ENCODE measurements around the gene ARHGEF4.

ARHGEF4 gene

GRCh38 chr2:131093696-131094462, 257.2 kb downstream of the ARHGEF4 start:
- TF ChIP-seq POLR2A (IDR thresholded peaks at IDR 0.05; ENCODE audit: low read depth, low read length): no peak
- FAIRE-seq (no peak), DNase-seq (ENCODE audit: insufficient read length, low spot score) (no peak)

GRCh38 chr2:131094463-131095281, 258.0 kb downstream of the ARHGEF4 start:
- no peak for FAIRE-seq

More at GRCh38 chr2:131094463-131095281, 258.0 kb downstream of the ARHGEF4 start:
- no peak for DNase-seq (ENCODE audit: insufficient read length, low spot score)
- no peak for TF ChIP-seq POLR2A (IDR thresholded peaks at IDR 0.05; ENCODE audit: low read depth, low read length)

Measured in H54 (cell line).